Uterus (tissue), 4 donors: ENCODE results near the gene PLCB3. TPM values are rescaled to one million over a fixed set of nuclear protein-coding genes. Genes with fewer than 3 reads are reported as not detected.

Experiments used
- DNase-seq, 2 donors: peaks; one replicate each; pipeline ENCODE4 v3.0.0-alpha.2; 2019 to 2020
- H3K27ac ChIP-seq, 2 donors: fragments of 200-600 bp; sonication (generic); 1 replicate in 1 of 2; 2 replicates in 1 of 2; pipeline ENCODE4 v1.5.1; 2016 to 2018
- H3K27me3 ChIP-seq, 2 donors: fragments of 200-600 bp; sonication (generic); one replicate each; pipeline ENCODE4 v1.5.1; 2018 to 2019; ENCODE audit warnings: control low read depth in 1 of 2
- H3K36me3 ChIP-seq, 2 donors: fragments of 200-600 bp; sonication (generic); one replicate each; pipeline ENCODE4 v1.5.1; 2019; ENCODE audit warnings: control low read depth in 1 of 2
- H3K4me1 ChIP-seq, 2 donors: fragments of 200-600 bp; sonication (generic); one replicate each; pipeline ENCODE4 v1.5.1; 2018 to 2019; ENCODE audit warnings: control low read depth in 1 of 2
- H3K4me3 ChIP-seq, 2 donors: fragments of 200-600 bp; sonication (generic); 1 replicate in 1 of 2; 2 replicates in 1 of 2; pipeline ENCODE4 v1.5.1; 2018 to 2019; ENCODE audit warnings: mild to moderate bottlenecking in 1 of 2
- H3K9me3 ChIP-seq, 2 donors: fragments of 200-600 bp; sonication (generic); one replicate each; pipeline ENCODE4 v1.5.1; 2019; ENCODE audit warnings: control low read depth in 1 of 2
- POLR2A ChIP-seq, 2 donors: fragments of 450-650 bp; IDR thresholded peaks; one replicate each; pipeline ENCODE4 v1.6.1; 2016; ENCODE audit warnings: antibody characterized with exemption in 2 of 2, mild to moderate bottlenecking in 1 of 2, moderate library complexity in 1 of 2
- intact Hi-C: fragments of 100-400 bp; cut with DNase I; formaldehyde crosslinking; loops from one replicate; pipeline ENCODE4 v1.15.1; 2023; ENCODE audit warnings: low total_unique reads
- total RNA-seq, 4 donors: library from RNA; depleted of rRNA in 3 of 4; stranded (reverse); fragments of >200 nt in 3 of 4; gene quantifications; one replicate each; pipeline versions ENCODE4 v1.1.0 to v1.2.4, GENCODE V29; 2014 to 2023
- TF ChIP-seq, protein P1 (sequence below), 4 experiments: fragments of 200-600 bp in 2 of 4; fragments of 450-650 bp in 2 of 4; sonication (generic) in 2 of 4; IDR thresholded peaks; one replicate each; pipeline ENCODE4 v1.5.1; 2016 to 2019; ENCODE audit warnings: antibody characterized with exemption in 4 of 4, mild to moderate bottlenecking in 2 of 4, moderate library complexity in 1 of 4
- donor health status: DM: yes; HTN: yes; CAD: no.

Gene PLCB3
- total RNA-seq, 4 donors from 2014 or later = 10.0 to 39.5 (median 21.8) TPM

DNA sequence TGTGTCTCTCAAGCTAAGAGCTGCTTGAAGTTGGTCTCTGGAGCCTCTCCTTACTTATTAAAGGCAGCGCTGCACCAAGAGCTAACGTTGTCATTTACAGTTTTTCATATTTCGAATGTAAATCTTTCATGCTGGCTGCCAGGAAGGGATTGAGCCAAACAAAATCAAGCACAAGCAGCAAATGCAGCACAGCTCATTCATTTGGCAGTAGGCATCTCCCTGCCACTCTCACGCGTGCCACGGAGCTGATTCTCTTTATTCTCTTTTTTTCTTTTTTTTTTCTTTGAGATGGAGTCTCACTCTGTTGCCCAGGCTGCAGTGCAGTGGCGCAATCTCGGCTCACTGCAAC lies 18.4 kb upstream of the PLCB3 start:
- no peaks in the 10 kb centered on the region for H3K36me3 ChIP-seq
- DNase-seq = no peak
- no peak overlapping the region for H3K4me3 ChIP-seq
- TF ChIP-seq, protein P1, sequence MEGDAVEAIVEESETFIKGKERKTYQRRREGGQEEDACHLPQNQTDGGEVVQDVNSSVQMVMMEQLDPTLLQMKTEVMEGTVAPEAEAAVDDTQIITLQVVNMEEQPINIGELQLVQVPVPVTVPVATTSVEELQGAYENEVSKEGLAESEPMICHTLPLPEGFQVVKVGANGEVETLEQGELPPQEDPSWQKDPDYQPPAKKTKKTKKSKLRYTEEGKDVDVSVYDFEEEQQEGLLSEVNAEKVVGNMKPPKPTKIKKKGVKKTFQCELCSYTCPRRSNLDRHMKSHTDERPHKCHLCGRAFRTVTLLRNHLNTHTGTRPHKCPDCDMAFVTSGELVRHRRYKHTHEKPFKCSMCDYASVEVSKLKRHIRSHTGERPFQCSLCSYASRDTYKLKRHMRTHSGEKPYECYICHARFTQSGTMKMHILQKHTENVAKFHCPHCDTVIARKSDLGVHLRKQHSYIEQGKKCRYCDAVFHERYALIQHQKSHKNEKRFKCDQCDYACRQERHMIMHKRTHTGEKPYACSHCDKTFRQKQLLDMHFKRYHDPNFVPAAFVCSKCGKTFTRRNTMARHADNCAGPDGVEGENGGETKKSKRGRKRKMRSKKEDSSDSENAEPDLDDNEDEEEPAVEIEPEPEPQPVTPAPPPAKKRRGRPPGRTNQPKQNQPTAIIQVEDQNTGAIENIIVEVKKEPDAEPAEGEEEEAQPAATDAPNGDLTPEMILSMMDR (IDR thresholded peaks at IDR 0.05) = no peak
- no peak for TF ChIP-seq POLR2A (IDR thresholded peaks at IDR 0.05)
- intact Hi-C loops = no loop called here
- H3K27ac ChIP-seq = no peak overlapping the region
- no peaks in the 10 kb centered on the region for H3K9me3 ChIP-seq
- no peaks in the 10 kb centered on the region for H3K27me3 ChIP-seq
- peaks cover 4 to 14% of the 10 kb centered on the region in 2 donors for H3K4me1 ChIP-seq

DNA sequence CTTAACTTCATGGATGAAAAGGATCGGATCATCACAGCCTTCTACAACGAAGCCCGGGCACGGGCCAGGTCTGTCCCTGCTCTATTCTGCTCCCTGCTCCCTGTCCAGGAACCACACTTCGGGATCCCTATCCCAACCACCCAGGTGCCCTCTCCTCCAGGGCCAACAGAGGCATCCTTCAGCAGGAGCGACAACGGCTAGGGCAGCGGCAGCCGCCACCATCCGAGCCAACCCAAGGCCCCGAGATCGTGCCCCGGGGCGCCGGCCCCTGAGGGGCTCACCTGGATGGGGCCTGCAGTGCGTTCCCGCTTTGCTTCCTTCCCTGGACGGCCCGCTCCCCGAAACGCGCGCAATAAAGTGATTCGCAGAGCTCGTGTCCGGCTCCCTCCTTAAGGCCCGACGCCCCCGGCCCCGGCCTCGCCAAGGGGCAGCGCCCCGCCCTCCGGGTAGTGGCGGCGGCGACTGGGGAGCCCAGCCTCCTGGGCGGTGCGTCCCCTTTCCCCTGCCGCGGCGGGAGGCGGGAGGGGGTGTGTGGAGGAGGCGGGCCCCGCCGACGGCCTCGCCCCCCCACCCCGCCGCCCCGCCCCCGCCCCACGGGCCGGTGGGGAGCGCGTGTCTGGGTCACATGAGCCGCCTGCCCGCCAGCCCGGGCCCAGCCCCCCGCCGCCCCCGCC lies 17.3 kb upstream of the PLCB3 start, which contains the start of gene VEGFB:
Gene VEGFB, plus strand, starts transcription at position 672 of the 674 bp plus-strand sequence. CDS start 250 bp downstream, outside the sequence.
- DNase-seq = peak; percentile 71 to 80
- Histone ChIP-seq H3K9me3 (no peaks in the 10 kb centered on the region), H3K4me1 (peaks cover 4 to 14% of the 10 kb centered on the region in 2 donors), H3K27ac (peak within 1 kb of the TSS; percentile 90 to 95), H3K4me3 (peak within 1 kb of the TSS; percentile 76 to 80), H3K27me3 (no peaks in the 10 kb centered on the region), H3K36me3 (no peaks in the 10 kb centered on the region)
- peak; percentile 36 to 56 for TF ChIP-seq POLR2A (IDR thresholded peaks at IDR 0.05)
- TF ChIP-seq, protein P1 (IDR thresholded peaks at IDR 0.05) = no peak
- intact Hi-C loops = no loop called here

DNA sequence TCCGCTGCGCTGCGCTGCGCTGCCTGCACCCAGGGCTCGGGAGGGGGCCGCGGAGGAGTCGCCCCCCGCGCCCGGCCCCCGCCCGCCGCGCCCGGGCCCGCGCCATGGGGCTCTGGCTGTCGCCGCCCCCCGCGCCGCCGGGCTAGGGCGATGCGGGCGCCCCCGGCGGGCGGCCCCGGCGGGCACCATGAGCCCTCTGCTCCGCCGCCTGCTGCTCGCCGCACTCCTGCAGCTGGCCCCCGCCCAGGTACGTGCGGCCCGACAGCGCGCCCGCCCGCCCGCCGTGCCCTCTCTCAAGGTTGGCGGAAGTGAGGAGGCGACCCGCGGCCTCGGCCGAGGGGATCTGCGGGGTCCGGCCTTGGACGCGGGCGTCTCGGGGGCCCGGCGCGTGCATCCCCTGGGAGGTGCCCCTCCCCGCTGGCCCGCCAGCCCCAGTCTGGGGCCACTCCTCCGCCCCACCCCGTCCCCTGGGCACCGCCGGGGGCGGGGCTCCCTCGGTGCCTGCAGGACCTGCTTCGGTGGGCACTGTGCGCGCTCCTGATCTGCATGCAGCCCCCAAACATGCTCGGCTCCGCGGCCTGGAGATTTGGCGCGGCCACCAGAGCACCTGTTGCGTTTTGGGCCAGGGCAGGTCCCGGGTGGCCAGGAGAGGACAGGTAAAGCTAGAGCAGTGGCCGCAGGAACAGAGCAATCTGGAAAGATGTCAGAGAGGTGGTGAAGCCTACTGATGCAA lies 16.5 kb upstream of the PLCB3 start:
- Histone ChIP-seq H3K4me3 (peak overlapping the region; percentile 42 to 80), H3K9me3 (no peaks in the 10 kb centered on the region), H3K4me1 (peaks cover 4 to 9% of the 10 kb centered on the region in 2 donors), H3K27me3 (no peaks in the 10 kb centered on the region), H3K36me3 (no peaks in the 10 kb centered on the region), H3K27ac (peak overlapping the region; percentile 90 to 95)
- TF ChIP-seq, protein P1 (IDR thresholded peaks at IDR 0.05) = peak in 3 of 4 experiments; percentile 8 to 21 (median 16)
- peak in 1 of 2 donors; percentile 54 for TF ChIP-seq POLR2A (IDR thresholded peaks at IDR 0.05)
- DNase-seq = peak in 1 of 2 donors; percentile 42
- intact Hi-C loops = no loop called here

DNA sequence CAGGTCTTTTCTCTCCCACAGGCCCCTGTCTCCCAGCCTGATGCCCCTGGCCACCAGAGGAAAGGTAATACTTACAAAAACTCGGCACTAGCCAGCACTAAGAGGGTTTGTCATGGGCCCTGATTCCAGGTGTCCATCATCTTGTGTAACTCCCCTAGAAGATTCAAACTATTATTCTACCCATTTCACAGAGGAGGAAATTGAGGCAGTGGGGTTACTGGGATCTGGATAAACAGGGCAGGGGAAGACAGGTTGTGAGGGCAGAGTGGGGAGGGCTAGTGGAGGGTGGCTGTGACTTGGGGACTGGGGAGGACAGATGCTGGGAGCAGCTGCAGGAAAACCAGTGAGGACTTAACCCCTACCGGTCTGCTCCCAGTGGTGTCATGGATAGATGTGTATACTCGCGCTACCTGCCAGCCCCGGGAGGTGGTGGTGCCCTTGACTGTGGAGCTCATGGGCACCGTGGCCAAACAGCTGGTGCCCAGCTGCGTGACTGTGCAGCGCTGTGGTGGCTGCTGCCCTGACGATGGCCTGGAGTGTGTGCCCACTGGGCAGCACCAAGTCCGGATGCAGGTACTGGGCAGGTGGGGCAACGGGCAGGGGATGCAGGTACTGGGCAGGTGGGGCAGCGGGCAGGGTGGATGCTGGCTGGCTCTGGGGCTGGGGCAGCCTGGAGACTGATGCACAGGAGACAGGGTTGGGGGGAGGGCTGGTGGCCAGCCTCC lies 15.7 kb upstream of the PLCB3 start:
- peaks cover 4 to 8% of the 10 kb centered on the region in 2 donors for H3K4me1 ChIP-seq
- intact Hi-C loops = no loop called here

More for the DNA sequence above, 15.7 kb upstream of the PLCB3 start:
- no peaks in the 10 kb centered on the region for H3K36me3 ChIP-seq
- peak overlapping the region; percentile 42 to 80 for H3K4me3 ChIP-seq
- peak overlapping the region; percentile 90 to 95 for H3K27ac ChIP-seq
- H3K27me3 ChIP-seq = no peaks in the 10 kb centered on the region
- TF ChIP-seq POLR2A (IDR thresholded peaks at IDR 0.05) = no peak
- TF ChIP-seq, protein P1 (IDR thresholded peaks at IDR 0.05) = no peak
- DNase-seq = peak in 1 of 2 donors; percentile 22
- H3K9me3 ChIP-seq = no peaks in the 10 kb centered on the region
